Fibroblast of mammary gland (primary cell): ENCODE data around the gene SPPL3.

Experiments
- DNase-seq: peaks from one replicate; pipeline ENCODE4 v3.0.0-alpha.2; 2010; ENCODE audit warnings: low read depth
- H3K4me3 ChIP-seq: 2 replicates; pipeline ENCODE4 v1.5.1; 2011; ENCODE audit warnings: low read depth, mild to moderate bottlenecking, low read length, moderate library complexity; ENCODE audit not compliant: control insufficient read depth
- TF ChIP-seq, protein P1 (sequence below): conservative IDR thresholded peaks from 2 replicates; pipeline ENCODE4 v1.5.1; 2011; ENCODE audit warnings: low read depth, low read length, inconsistent platforms; ENCODE audit not compliant: control insufficient read depth, insufficient read depth

Gene SPPL3

DNA sequence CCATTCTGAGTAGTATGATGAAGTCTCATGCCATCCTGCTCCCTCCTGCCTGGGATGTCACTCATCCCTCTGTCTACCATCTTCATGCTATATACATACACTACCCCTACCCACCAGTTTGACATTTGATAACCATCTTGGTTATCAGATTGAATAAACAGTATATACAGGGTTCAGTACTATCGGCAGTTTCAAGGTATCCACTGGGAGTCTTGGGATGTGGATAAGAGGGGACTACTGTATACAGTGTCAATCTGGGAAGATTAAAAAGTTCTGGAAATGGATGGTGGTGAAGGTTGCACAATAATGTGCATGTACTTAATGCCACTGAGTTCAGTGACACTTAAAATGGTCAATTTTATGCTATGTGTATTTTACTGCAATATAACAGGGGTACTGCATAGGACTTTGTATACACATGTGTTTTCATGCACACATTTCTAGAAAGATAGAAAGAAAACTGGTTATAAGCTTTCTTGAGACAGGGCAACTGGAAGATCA, 22.1 kb downstream of the SPPL3 start:
- no peak for DNase-seq
- TF ChIP-seq, protein P1, sequence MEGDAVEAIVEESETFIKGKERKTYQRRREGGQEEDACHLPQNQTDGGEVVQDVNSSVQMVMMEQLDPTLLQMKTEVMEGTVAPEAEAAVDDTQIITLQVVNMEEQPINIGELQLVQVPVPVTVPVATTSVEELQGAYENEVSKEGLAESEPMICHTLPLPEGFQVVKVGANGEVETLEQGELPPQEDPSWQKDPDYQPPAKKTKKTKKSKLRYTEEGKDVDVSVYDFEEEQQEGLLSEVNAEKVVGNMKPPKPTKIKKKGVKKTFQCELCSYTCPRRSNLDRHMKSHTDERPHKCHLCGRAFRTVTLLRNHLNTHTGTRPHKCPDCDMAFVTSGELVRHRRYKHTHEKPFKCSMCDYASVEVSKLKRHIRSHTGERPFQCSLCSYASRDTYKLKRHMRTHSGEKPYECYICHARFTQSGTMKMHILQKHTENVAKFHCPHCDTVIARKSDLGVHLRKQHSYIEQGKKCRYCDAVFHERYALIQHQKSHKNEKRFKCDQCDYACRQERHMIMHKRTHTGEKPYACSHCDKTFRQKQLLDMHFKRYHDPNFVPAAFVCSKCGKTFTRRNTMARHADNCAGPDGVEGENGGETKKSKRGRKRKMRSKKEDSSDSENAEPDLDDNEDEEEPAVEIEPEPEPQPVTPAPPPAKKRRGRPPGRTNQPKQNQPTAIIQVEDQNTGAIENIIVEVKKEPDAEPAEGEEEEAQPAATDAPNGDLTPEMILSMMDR = no peak
- H3K4me3 ChIP-seq = no peak overlapping the region

DNA sequence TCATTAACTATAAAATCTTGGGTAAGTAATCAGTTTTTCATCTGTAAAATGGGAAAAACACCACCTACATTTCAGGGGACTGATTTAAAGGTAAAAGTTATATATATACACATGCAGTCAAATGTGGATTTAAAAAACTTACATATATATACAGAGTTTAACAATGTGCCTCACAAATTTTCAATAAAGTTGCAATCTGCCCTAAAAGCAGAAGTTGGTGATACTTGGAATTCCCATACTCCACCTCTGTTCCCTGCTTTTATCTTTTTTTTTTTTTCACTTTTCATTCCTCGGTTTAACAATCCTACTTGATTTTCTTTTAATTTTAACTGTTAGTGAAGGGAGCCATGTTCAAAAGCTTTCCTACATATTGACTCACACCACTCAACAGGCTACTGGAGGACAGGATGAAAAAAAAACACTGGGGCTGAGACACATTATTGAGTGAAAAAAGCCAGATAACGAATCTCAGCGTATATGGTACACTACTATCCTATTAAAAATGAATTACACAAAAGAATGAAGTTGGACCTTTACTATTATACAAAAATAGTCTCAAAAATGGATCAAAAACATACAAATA, 24.3 kb downstream of the SPPL3 start:
- no peak overlapping the region for H3K4me3 ChIP-seq
- TF ChIP-seq, protein P1 = no peak
- no peak for DNase-seq

DNA sequence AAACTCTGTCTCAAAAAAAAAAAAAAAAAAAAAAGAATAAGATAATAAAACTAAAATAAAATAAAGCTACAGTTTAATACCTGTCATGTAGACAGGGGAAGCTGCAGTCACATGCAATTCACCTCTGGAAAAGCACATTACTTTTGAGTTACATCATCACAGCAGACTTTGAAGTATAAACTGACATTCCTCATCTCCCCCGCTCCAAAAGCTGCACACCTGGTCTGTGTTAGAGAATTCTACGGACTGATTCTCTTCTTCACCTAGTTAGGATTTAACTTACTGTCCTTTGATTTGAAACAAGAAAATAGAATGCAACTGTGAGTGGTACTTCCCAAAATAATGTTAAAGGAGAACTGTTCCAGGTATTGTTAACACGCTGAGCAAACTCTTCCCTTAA, 25.1 kb downstream of the SPPL3 start:
- H3K4me3 ChIP-seq = no peak overlapping the region
- TF ChIP-seq, protein P1 = no peak
- DNase-seq = no peak

DNA sequence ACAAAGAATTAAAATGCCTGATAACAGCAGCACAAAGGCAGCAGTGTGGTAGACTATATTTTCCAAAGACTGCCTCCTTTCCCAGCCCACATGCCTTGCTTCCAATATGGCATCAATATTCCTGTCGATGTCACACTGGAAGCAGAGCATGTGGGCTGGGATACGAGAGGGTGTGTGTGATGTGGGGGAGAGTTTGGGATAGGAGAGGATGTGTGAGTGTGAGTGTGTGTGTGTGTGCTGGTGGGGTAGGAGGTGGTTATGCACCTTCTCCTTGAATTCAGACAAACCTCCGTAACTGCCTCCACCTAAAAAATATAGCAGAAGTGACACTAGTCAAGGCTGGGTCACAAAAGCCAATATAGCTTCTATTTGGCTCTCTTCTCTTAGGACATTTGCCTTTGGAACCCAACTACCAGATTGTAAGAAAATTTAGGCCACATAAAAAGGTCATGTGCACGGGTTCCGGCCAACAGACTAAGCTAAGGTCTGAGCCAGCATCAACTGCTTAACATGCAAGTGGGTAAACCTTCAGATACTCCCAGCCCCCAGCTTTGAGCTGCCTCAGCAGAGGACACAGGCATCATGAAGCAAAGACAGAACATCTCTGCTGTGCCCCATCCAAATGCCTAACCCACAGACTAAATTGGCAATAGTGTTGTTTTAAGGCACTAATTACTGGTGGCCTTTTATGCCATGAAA, 29.5 kb downstream of the SPPL3 start:
- no peak overlapping the region for H3K4me3 ChIP-seq
- no peak for DNase-seq
- TF ChIP-seq, protein P1 = no peak

DNA sequence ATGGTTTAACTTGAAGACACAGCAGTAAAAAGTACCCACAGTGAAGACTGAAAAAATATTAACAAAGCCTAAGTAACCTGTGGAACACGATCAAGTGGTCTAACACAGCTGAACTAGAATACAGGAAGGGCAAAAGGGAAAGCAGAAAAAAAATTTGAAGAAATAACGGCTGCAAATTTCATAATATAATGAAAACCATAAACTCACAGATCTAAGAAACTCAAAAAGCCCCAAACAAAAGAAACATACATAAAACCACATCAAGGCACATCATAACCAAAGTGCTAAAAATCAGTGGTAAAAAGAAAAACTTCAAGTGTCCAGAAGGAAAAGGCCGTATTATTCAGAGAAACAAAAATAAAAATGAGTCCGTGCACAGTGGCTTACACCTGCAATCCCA, 30.9 kb downstream of the SPPL3 start:
- H3K4me3 ChIP-seq = no peak overlapping the region
- no peak for DNase-seq
- TF ChIP-seq, protein P1 = no peak

DNA sequence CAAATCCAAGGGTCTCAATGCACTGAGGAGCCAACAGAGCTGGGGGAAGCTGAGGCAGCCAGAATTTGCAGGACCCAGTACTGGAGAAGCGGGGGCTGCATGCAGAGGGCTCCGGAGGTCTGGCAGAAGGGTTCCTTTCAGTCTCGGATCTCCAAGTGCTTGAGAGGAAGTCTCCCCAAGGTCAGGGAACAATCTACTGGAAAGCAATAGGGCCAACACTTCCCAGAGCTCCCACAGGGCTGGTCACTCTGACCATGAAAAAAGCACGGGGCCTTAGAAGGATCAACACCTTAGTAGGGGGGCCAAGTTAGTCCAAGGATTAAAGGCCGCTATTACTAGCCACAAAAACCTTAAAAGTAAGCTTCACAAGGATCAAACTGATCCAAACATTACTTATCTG, 31.7 kb downstream of the SPPL3 start:
- TF ChIP-seq, protein P1 = no peak
- no peak for DNase-seq
- H3K4me3 ChIP-seq = no peak overlapping the region
